Liver (tissue), 9 donors: ENCODE results near the gene GTF2H1. TPM values are rescaled to one million over a fixed set of nuclear protein-coding genes. Genes with fewer than 3 reads are reported as not detected.

Experiments used
- DNase-seq: peaks from one replicate; pipeline ENCODE4 v3.0.0-alpha.2; 2017; ENCODE audit warnings: low spot score
- H3K27ac ChIP-seq, 2 donors: one replicate each; pipeline ENCODE4 v1.7.0; 2013; ENCODE audit warnings: inconsistent platforms in 2 of 2, low read length in 2 of 2, control low read depth in 1 of 2, low read depth in 1 of 2, mild to moderate bottlenecking in 1 of 2
- H3K27me3 ChIP-seq, 4 donors: one replicate each; pipeline versions ENCODE4 v1.6.1 to v1.7.0; 2013; ENCODE audit warnings: low read length in 3 of 4, inconsistent platforms in 1 of 4, mild to moderate bottlenecking in 1 of 4, moderate library complexity in 1 of 4; ENCODE audit not compliant: control insufficient read depth in 4 of 4, insufficient read depth in 4 of 4
- H3K36me3 ChIP-seq, 4 donors: one replicate each; pipeline versions ENCODE4 v1.6.1 to v1.7.0; 2013; ENCODE audit warnings: low read length in 3 of 4, mild to moderate bottlenecking in 3 of 4, low read depth in 1 of 4, moderate library complexity in 1 of 4; ENCODE audit not compliant: control insufficient read depth in 4 of 4, insufficient read depth in 3 of 4
- H3K4me1 ChIP-seq, 4 donors: one replicate each; pipeline versions ENCODE4 v1.6.1 to v1.7.0; 2013; ENCODE audit warnings: low read length in 3 of 4, mild to moderate bottlenecking in 3 of 4, moderate library complexity in 1 of 4; ENCODE audit not compliant: control insufficient read depth in 4 of 4, insufficient read depth in 4 of 4
- H3K4me3 ChIP-seq, 3 donors: one replicate each; pipeline versions ENCODE4 v1.6.1 to v1.7.0; 2013; ENCODE audit warnings: low read length in 3 of 3, control low read depth in 1 of 3, low read depth in 1 of 3, mild to moderate bottlenecking in 1 of 3
- H3K9ac ChIP-seq, 2 donors: one replicate each; pipeline ENCODE4 v1.7.0; 2013; ENCODE audit warnings: low read length in 2 of 2, mild to moderate bottlenecking in 2 of 2, moderate library complexity in 2 of 2, control low read depth in 1 of 2, low read depth in 1 of 2
- H3K9me3 ChIP-seq, 4 donors: one replicate each; pipeline versions ENCODE4 v1.6.1 to v1.7.0; 2013; ENCODE audit warnings: low read length in 3 of 4; ENCODE audit not compliant: control insufficient read depth in 4 of 4
- CTCF ChIP-seq: fragments of 150-350 bp; IDR thresholded peaks from 2 replicates; pipeline ENCODE4 v1.5.1; 2017; ENCODE audit warnings: improper control_type of control experiment, low read depth, low read length; ENCODE audit not compliant: missing input control
- EGR1 ChIP-seq, 2 donors: IDR thresholded peaks; 2 replicates each; pipeline ENCODE4 v1.6.1; 2016 to 2018; ENCODE audit warnings: antibody characterized with exemption in 2 of 2, low read depth in 2 of 2
- FOXA1 ChIP-seq: IDR thresholded peaks from 2 replicates; pipeline ENCODE4 v1.6.1; 2016; ENCODE audit warnings: antibody characterized with exemption
- FOXA2 ChIP-seq: IDR thresholded peaks from 2 replicates; pipeline ENCODE4 v1.6.1; 2016; ENCODE audit warnings: antibody characterized with exemption
- GABPA ChIP-seq, 2 donors: IDR thresholded peaks in 1 of 2; conservative IDR thresholded peaks in 1 of 2; 2 replicates each; pipeline ENCODE4 v1.6.1; 2016; ENCODE audit warnings: antibody characterized with exemption in 2 of 2, mild to moderate bottlenecking in 1 of 2, moderate library complexity in 1 of 2
- HNF4A ChIP-seq, 2 donors: conservative IDR thresholded peaks; 2 replicates each; pipeline ENCODE4 v1.6.1; 2016; ENCODE audit warnings: antibody characterized with exemption in 2 of 2, mild to moderate bottlenecking in 2 of 2
- HNF4G ChIP-seq: IDR thresholded peaks from 2 replicates; pipeline ENCODE4 v1.6.1; 2016; ENCODE audit warnings: antibody characterized with exemption
- MAX ChIP-seq: IDR thresholded peaks from 2 replicates; pipeline ENCODE4 v1.6.1; 2016; ENCODE audit warnings: antibody characterized with exemption
- NR2F2 ChIP-seq: IDR thresholded peaks from 2 replicates; pipeline ENCODE4 v1.6.1; 2016; ENCODE audit warnings: antibody characterized with exemption
- RAD21 ChIP-seq, 2 donors: IDR thresholded peaks; 2 replicates each; pipeline ENCODE4 v1.6.1; 2016; ENCODE audit warnings: antibody characterized with exemption in 2 of 2, mild to moderate bottlenecking in 2 of 2
- REST ChIP-seq: IDR thresholded peaks from 2 replicates; pipeline ENCODE4 v1.6.1; 2016; ENCODE audit warnings: antibody characterized with exemption, mild to moderate bottlenecking
- SP1 ChIP-seq: IDR thresholded peaks from 2 replicates; pipeline ENCODE4 v1.6.1; 2018; ENCODE audit warnings: antibody characterized with exemption, mild to moderate bottlenecking
- WGBS: extraction: QIAGEN DNeasy Blood & Tissue Kit; methylation state at CpG from one replicate; pipeline ENCODE4 v1.1.7; 2013; 5-methylcytosine and 5-hydroxymethylcytosine counted together
- polyA plus RNA-seq, 2 donors: library from polyadenylated mRNA; stranded (reverse) in 1 of 2; unstranded in 1 of 2; fragments of 200-250 nt in 1 of 2; fragments of >200 nt in 1 of 2; fragmentation: Nextera tagmentation in 1 of 2; extraction: Ambion mirVana in 1 of 2; gene quantifications; one replicate each; pipeline versions ENCODE4 v1.2.1 to v1.2.3, GENCODE V29; 2013 to 2015
- total RNA-seq, 2 donors: library from RNA; depleted of rRNA; stranded (reverse); fragments of >200 nt; gene quantifications; one replicate each; pipeline ENCODE4 v1.2.3, GENCODE V29; 2014
- donor health status: healthy.
- donor health status: healthy.
- donor health status: healthy.
- donor health status: healthy.
- donor health status: healthy.

The GTF2H1 gene
- total and polyA plus RNA-seq, 4 donors: 11.9 to 37.7 (median 18.7) TPM

GRCh38 chr11:18371279-18371678 lies 48.9 kb downstream of the GTF2H1 start (continued):
- TF ChIP-seq REST (no peak), NR2F2 (no peak), EGR1 (IDR thresholded peaks at IDR 0.05; ENCODE audit: low read depth in 2 of 2) (no peak), RAD21 (IDR thresholded peaks at IDR 0.05) (no peak), HNF4G (no peak), FOXA1 (no peak), FOXA2 (no peak), MAX (no peak), SP1 (no peak)

GRCh38 chr11:18372201-18372600 lies 49.8 kb downstream of the GTF2H1 start:
- Histone ChIP-seq H3K36me3 (peaks cover 0 to 6% (median 2%) of the 10 kb centered on the region in 4 donors), H3K4me3 (no peak overlapping the region), H3K27me3 (no peaks in the 10 kb centered on the region), H3K27ac (no peak overlapping the region), H3K9me3 (no peaks in the 10 kb centered on the region), H3K9ac (no peak overlapping the region), H3K4me1 (no peaks in the 10 kb centered on the region)
- TF ChIP-seq HNF4G (no peak), CTCF (no peak), REST (no peak), MAX (no peak), HNF4A (conservative IDR thresholded peaks at IDR 0.05) (no peak), GABPA (IDR thresholded peaks at IDR 0.05 in 1 of 2, conservative IDR thresholded peaks at IDR 0.05 in 1 of 2) (no peak), EGR1 (IDR thresholded peaks at IDR 0.05; ENCODE audit: low read depth in 2 of 2) (no peak)
- 90% methylated on average over 2 of the region's 2 CpGs for WGBS
- no peak for DNase-seq
